ENCODE measurements around the gene DNAH1. TPM values are rescaled to one million over a fixed set of nuclear protein-coding genes. Genes with fewer than 3 reads are reported as not detected.

The DNAH1 gene
- total RNA-seq, 1 donor from 2014 or later = 0.80 TPM

DNA sequence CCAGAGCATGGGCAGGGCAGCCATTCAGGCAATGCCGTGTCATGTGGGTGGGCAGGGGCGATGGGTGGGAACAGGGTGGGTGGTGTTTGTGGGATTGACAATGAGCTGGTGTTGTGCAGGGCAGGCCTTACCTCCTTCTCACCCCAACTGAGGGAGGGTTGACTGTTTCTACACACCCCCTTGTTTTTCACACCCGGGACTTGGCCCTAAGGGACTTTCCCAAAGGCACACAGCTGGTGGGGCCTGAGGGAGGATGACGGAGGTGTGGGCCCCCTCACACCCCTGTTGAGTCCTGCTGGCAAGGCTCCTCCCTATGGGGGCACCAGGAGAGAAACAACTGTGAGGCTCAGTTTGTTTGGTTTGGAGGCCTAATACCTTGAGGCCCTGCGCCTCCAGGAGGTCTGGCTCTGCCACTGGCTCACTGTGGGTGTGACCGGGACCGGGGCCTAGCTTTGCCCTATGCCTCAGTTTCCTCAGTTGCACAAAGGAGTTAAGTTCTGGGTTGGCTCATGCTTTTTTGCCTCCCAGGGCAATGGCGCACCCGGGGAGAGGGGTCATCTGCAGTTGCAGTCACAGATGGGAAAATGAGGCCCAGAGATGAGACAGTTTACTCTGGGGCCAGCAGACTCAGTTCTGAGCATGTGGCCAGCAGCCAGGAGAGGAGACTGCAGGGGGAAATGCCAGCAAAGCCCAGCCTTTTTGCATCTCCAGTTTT is 5.1 kb upstream of the DNAH1 start:
- Histone ChIP-seq H3K9ac (no peak overlapping the region), H3K4me2 (peak overlapping the region; percentile 63), H3K9me3 (ENCODE audit: low read depth) (no peaks in the 10 kb centered on the region), H4K20me1 (ENCODE audit: low read depth) (no peaks in the 10 kb centered on the region), H3K27me3 (no peaks in the 10 kb centered on the region), H3K36me3 (no peaks in the 10 kb centered on the region), H3K4me1 (peaks cover 40% of the 10 kb centered on the region), H3K4me3 (no peak overlapping the region), H3K27ac (peak overlapping the region; percentile 89), H3K79me2 (ENCODE audit: low read depth) (no peaks in the 10 kb centered on the region), H2AFZ (replicated peaks) (no peak overlapping the region), H3F3A (ENCODE audit: low read depth) (peaks cover 39% of the 10 kb centered on the region)
- TF ChIP-seq CTCF (IDR thresholded peaks at IDR 0.05) = no peak
- TF ChIP-seq EZH2phosphoT487 (IDR thresholded peaks at IDR 0.05) = no peak
- no peak for TF ChIP-seq EZH2 (IDR thresholded peaks at IDR 0.05)
- Mint-ChIP-seq H3K4me1 (peaks cover 84% of the 10 kb centered on the region), H3K27me3 (ENCODE audit: insufficient read depth, low read depth) (peaks cover 5% of the 10 kb centered on the region), H3K36me3 (no peaks in the 10 kb centered on the region), H3K4me3 (peak overlapping the region; percentile 58), H3K9me3 (no peaks in the 10 kb centered on the region), H3K27ac (peak overlapping the region; percentile 97)
- no peak for DNase-seq (ENCODE audit: low spot score)

- Mint-ChIP-seq H3K4me1 (peaks cover 90% of the 10 kb centered on the region), H3K27me3 (ENCODE audit: insufficient read depth, low read depth) (peaks cover 9% of the 10 kb centered on the region), H3K4me3 (peak overlapping the region; percentile 58), H3K27ac (peak overlapping the region; percentile 93), H3K36me3 (no peaks in the 10 kb centered on the region), H3K9me3 (no peaks in the 10 kb centered on the region)
- Histone ChIP-seq H2AFZ (replicated peaks) (no peak overlapping the region), H3K9ac (no peak overlapping the region), H3K79me2 (ENCODE audit: low read depth) (no peaks in the 10 kb centered on the region), H3K4me3 (no peak overlapping the region), H3K4me2 (peak overlapping the region; percentile 63), H3K36me3 (no peaks in the 10 kb centered on the region), H3K27me3 (no peaks in the 10 kb centered on the region), H3K27ac (peak overlapping the region; percentile 89), H3K9me3 (ENCODE audit: low read depth) (no peaks in the 10 kb centered on the region), H4K20me1 (ENCODE audit: low read depth) (no peaks in the 10 kb centered on the region), H3K4me1 (peaks cover 40% of the 10 kb centered on the region), H3F3A (ENCODE audit: low read depth) (peaks cover 40% of the 10 kb centered on the region)
- DNase-seq (ENCODE audit: low spot score) = peak; percentile 99
- TF ChIP-seq EZH2phosphoT487 (IDR thresholded peaks at IDR 0.05) = no peak
- TF ChIP-seq CTCF (IDR thresholded peaks at IDR 0.05) = no peak
- TF ChIP-seq EZH2 (IDR thresholded peaks at IDR 0.05) = no peak
Measured at GRCh38 chr3:52311576-52312119, 4.5 kb upstream of the DNAH1 start.

DNA sequence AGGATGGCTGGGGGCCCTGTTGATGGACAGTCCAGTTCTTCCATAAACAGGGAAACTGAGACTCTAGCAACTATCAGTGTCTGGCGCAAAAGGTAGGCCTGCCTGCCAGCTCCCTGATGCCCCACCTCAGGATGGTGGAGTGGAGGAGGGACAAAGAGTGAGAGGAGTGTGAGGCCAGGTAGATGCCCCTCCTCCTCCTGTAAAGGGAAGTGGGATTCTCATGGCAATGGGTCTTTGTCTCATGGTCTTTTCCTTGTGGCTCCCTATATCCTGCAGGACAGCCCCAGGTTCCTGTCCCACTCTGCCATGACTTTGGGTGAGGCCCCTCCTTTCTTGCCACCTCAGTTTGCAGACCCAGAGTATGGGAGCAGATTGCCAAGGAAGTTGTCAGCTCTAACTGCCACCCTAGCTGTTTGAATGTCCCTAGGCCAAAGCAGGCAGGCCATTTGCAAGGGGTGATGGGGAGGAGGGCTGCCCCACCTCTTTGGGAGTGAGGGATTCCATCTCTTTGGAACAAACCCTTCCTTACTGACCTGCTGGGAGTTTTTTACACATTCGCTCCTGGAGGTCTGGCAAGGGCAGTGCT is 2.8 kb upstream of the DNAH1 start:
- no peaks in the 10 kb centered on the region for H3K9me3 ChIP-seq (ENCODE audit: low read depth)
- no peaks in the 10 kb centered on the region for H3K36me3 ChIP-seq
- peak overlapping the region; percentile 35 for H3K4me2 ChIP-seq
- no peak for DNase-seq (ENCODE audit: low spot score)
- H3K27me3 ChIP-seq = peaks cover 6% of the 10 kb centered on the region
- H3K27ac ChIP-seq = no peak overlapping the region
- H4K20me1 ChIP-seq (ENCODE audit: low read depth) = no peaks in the 10 kb centered on the region
- no peak overlapping the region for H3K4me3 ChIP-seq
- H2AFZ ChIP-seq (replicated peaks) = no peak overlapping the region
- H3K4me1 ChIP-seq = peaks cover 45% of the 10 kb centered on the region
- H3K27ac Mint-ChIP-seq = peak overlapping the region; percentile 93
- H3K36me3 Mint-ChIP-seq = no peaks in the 10 kb centered on the region
- no peak overlapping the region for H3K9ac ChIP-seq
- TF ChIP-seq CTCF (IDR thresholded peaks at IDR 0.05) (no peak), EZH2phosphoT487 (IDR thresholded peaks at IDR 0.05) (no peak), EZH2 (IDR thresholded peaks at IDR 0.05) (no peak)
- H3F3A ChIP-seq (ENCODE audit: low read depth) = peaks cover 45% of the 10 kb centered on the region
- H3K4me1 Mint-ChIP-seq = peaks cover 87% of the 10 kb centered on the region
- H3K9me3 Mint-ChIP-seq = no peaks in the 10 kb centered on the region
- no peaks in the 10 kb centered on the region for H3K79me2 ChIP-seq (ENCODE audit: low read depth)
- H3K27me3 Mint-ChIP-seq (ENCODE audit: insufficient read depth, low read depth) = peaks cover 13% of the 10 kb centered on the region
- H3K4me3 Mint-ChIP-seq = peak overlapping the region; percentile 67

Measured in neural progenitor cell (in vitro differentiated cells).